Ishikawa (cell line): Measurements from ENCODE around the gene CLTC.

Experiments used
- EP300 ChIP-seq: IDR thresholded peaks from 2 replicates; pipeline ENCODE4 v1.6.1; 2012; ENCODE audit warnings: borderline replicate concordance
- FOXM1 ChIP-seq: IDR thresholded peaks from 2 replicates; pipeline ENCODE4 v1.6.1; 2012; ENCODE audit warnings: low read depth, borderline replicate concordance
- RAD21 ChIP-seq: IDR thresholded peaks from 2 replicates; pipeline ENCODE4 v1.6.1; 2012; ENCODE audit warnings: low read depth

DNA sequence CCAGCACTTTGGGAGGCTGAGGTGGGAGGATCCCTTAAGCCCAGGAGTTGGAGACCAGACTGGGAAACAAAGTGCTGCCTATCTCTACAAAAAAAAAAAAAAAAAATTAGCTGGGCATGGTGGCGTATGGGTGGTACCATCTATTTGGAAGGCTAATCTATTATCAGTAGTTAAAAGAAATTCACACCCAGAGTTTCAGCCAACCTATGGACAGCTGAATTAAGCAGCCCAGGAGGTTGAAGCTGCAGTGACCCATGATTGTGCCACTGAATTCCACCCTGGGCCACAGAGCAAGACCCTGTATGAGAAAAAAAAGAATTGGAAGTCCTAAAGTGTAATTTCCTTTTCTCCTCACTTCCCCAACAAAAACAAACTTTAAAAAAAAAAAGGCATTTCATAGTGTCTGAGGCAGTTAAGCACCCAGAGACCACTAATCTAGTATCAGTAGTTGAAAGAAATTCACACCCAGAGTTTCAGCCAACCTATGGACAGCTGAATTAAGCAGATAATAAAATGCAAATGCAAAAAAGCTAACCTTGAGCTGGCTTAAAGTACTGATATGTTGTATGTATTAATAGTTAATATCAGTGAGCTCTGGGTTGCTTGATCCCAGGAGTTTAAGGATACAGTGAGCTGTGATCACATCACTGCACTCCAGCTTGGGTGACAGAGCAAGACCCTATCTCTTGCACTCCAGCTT, 18.1 kb downstream of the CLTC start:
- TF ChIP-seq EP300 (no peak), FOXM1 (no peak), RAD21 (no peak)
